HepG2 (cell line): ENCODE data around the gene SNRPD3. TPM values are rescaled to one million over a fixed set of nuclear protein-coding genes. Genes with fewer than 3 reads are reported as not detected.

Source experiments
- ATAC-seq: fragments of 200-7000 bp; cut with Tn5 transposase; 3 replicates; pipeline ENCODE4 v1.9.1; 2020; ENCODE audit warnings: mild to moderate bottlenecking, moderate library complexity
- BruUV-seq: library from RNA; stranded (reverse); fragments of 400-500 nt; replicated peaks from 2 replicates; lab custom pipeline; 2021; lab: Mats Ljungman, UMichigan
- CTCF ChIA-PET: fragments of 300-600 bp; formaldehyde crosslinking; extraction: SDS; loops from one replicate; lab custom pipeline; 2021; ENCODE audit warnings: low total read pairs, inconsistent platforms, low intra/inter-chr PET ratio; lab: Yijun Ruan, JAX
- POLR2A ChIA-PET: fragments of 350-600 bp; sonication (Branson Sonifier 250); formaldehyde crosslinking; loops from one replicate; lab custom pipeline; 2020; ENCODE audit warnings: antibody characterized with exemption, inconsistent platforms; lab: Yijun Ruan, JAX
- DNase-seq: peaks from one replicate; pipeline ENCODE4 v3.0.0-alpha.2; 2015; ENCODE audit warnings: low spot score
- FAIRE-seq: peaks from 3 replicates; lab custom pipeline; 2011; peaks lifted over from hg19 to GRCh38; lab: Jason Lieb, UNC
- H2AFZ ChIP-seq: one replicate; pipeline ENCODE4 v1.6.1; 2011; ENCODE audit warnings: low read length, inconsistent platforms
- H3K27ac ChIP-seq: fragments of 300-600 bp; 3 replicates; pipeline ENCODE4 v1.8.0; 2011; ENCODE audit warnings: mixed run types, mild to moderate bottlenecking, mixed read lengths, low read length, inconsistent platforms; ENCODE audit not compliant: insufficient read depth; ENCODE audit errors: extremely low read length
- H3K27me3 ChIP-seq, 2 experiments: fragments of 200-600 bp in 1 of 2; 2 replicates in 1 of 2; 3 replicates in 1 of 2; pipeline versions ENCODE4 v1.6.0 to v1.8.0; 2011; ENCODE audit warnings: low read length in 2 of 2, mild to moderate bottlenecking in 2 of 2, moderate library complexity in 2 of 2, inconsistent platforms in 1 of 2; ENCODE audit not compliant: insufficient read depth in 2 of 2, control insufficient read depth in 1 of 2
- H3K36me3 ChIP-seq, 2 experiments: fragments of 200-600 bp in 1 of 2; replicated peaks in 1 of 2; 2 replicates in 1 of 2; 3 replicates in 1 of 2; pipeline versions ENCODE4 v1.5.1 to v1.8.0; 2011; ENCODE audit warnings: low read length in 2 of 2, inconsistent platforms in 1 of 2; ENCODE audit not compliant: insufficient read depth in 2 of 2, control insufficient read depth in 1 of 2
- H3K4me1 ChIP-seq: 2 replicates; pipeline ENCODE4 v1.5.1; 2012; ENCODE audit warnings: low read length, inconsistent platforms; ENCODE audit not compliant: insufficient read depth
- H3K4me2 ChIP-seq: 2 replicates; pipeline ENCODE4 v1.6.0; 2011; ENCODE audit warnings: low read depth, low read length, inconsistent platforms
- H3K4me3 ChIP-seq, 3 experiments: fragments of 200-600 bp in 1 of 3; sonication (generic), shearing (Covaris generic) in 1 of 3; replicated peaks in 1 of 3; 2 replicates each; pipeline ENCODE4 v1.5.1; 2011 to 2016; ENCODE audit warnings: low read length in 3 of 3, inconsistent platforms in 2 of 3, low read depth in 2 of 3, mild to moderate bottlenecking in 2 of 3, control low read depth in 1 of 3, mixed read lengths in 1 of 3; ENCODE audit not compliant: insufficient read depth in 1 of 3
- H3K79me2 ChIP-seq: one replicate; pipeline ENCODE4 v1.6.1; 2011; ENCODE audit warnings: low read length, inconsistent platforms; ENCODE audit not compliant: insufficient read depth
- H3K9ac ChIP-seq: 2 replicates; pipeline ENCODE4 v1.6.0; 2011; ENCODE audit warnings: mild to moderate bottlenecking, low read depth, low read length, inconsistent platforms; ENCODE audit not compliant: insufficient read depth
- H3K9me3 ChIP-seq: 2 replicates; pipeline ENCODE4 v1.5.1; 2012; ENCODE audit warnings: mild to moderate bottlenecking, low read length
- H4K20me1 ChIP-seq: 2 replicates; pipeline ENCODE4 v1.6.0; 2011; ENCODE audit warnings: inconsistent platforms, mild to moderate bottlenecking, low read length, moderate library complexity; ENCODE audit not compliant: insufficient read depth
- AKAP8 ChIP-seq: sonication (generic); formaldehyde crosslinking; IDR thresholded peaks from 2 replicates; pipeline ENCODE4 v1.5.1; 2020; ENCODE audit warnings: mild to moderate bottlenecking, missing genetic modification reagents
- EHMT2 ChIP-seq: fragments of 200-600 bp; sonication (generic); IDR thresholded peaks from 2 replicates; pipeline ENCODE4 v1.7.0; 2017; ENCODE audit warnings: antibody characterized with exemption, low read depth, low read length, borderline replicate concordance
- GPN1 ChIP-seq: sonication (generic); formaldehyde crosslinking; IDR thresholded peaks from 2 replicates; pipeline ENCODE4 v1.5.1; 2020; ENCODE audit warnings: missing genetic modification reagents, borderline replicate concordance
- HES4 ChIP-seq: sonication (generic); formaldehyde crosslinking; IDR thresholded peaks from 2 replicates; pipeline ENCODE4 v1.9.0; 2021; ENCODE audit warnings: mild to moderate bottlenecking, missing genetic modification reagents, borderline replicate concordance
- MAFG ChIP-seq: sonication (generic); formaldehyde crosslinking; IDR thresholded peaks from 2 replicates; pipeline ENCODE4 v1.5.1; 2020; ENCODE audit warnings: mild to moderate bottlenecking, missing genetic modification reagents
- MAX ChIP-seq: IDR thresholded peaks from 2 replicates; pipeline ENCODE4 v1.6.1; 2012; ENCODE audit warnings: inconsistent platforms
- MXD1 ChIP-seq: sonication (generic); formaldehyde crosslinking; IDR thresholded peaks from 2 replicates; pipeline ENCODE4 v1.4.0; 2020; ENCODE audit warnings: mild to moderate bottlenecking, missing genetic modification reagents
- NR2F1 ChIP-seq, 2 experiments: fragments of 450-650 bp in 1 of 2; formaldehyde crosslinking in 1 of 2; IDR thresholded peaks; 2 replicates each; pipeline versions ENCODE4 v1.5.0 to v1.6.1; 2016 to 2020; ENCODE audit warnings: mild to moderate bottlenecking in 1 of 2, missing compliant biosample characterization in 1 of 2, missing genetic modification reagents in 1 of 2, moderate library complexity in 1 of 2
- NRL ChIP-seq: sonication (generic); formaldehyde crosslinking; IDR thresholded peaks from 2 replicates; pipeline ENCODE4 v1.5.0; 2020; ENCODE audit warnings: missing genetic modification reagents, mild to moderate bottlenecking, moderate library complexity, borderline replicate concordance
- PATZ1 ChIP-seq: sonication (generic); formaldehyde crosslinking; IDR thresholded peaks from 2 replicates; pipeline ENCODE4 v1.4.0; 2020; ENCODE audit warnings: missing genetic modification reagents
- POLR2AphosphoS5 ChIP-seq: IDR thresholded peaks from 2 replicates; pipeline ENCODE4 v1.6.1; 2012; ENCODE audit warnings: low read depth, low read length
- RBFOX2 ChIP-seq: fragments of 200-400 bp; formaldehyde crosslinking; IDR thresholded peaks from 2 replicates; pipeline ENCODE4 v1.6.1; 2017; ENCODE audit warnings: low read depth, mild to moderate bottlenecking, low read length
- ZBTB42 ChIP-seq: sonication (generic); formaldehyde crosslinking; IDR thresholded peaks from 2 replicates; pipeline ENCODE4 v1.5.0; 2020; ENCODE audit warnings: mild to moderate bottlenecking, missing genetic modification reagents
- ZBTB46 ChIP-seq: sonication (generic); formaldehyde crosslinking; IDR thresholded peaks from 2 replicates; pipeline ENCODE4 v1.4.0; 2020; ENCODE audit warnings: mild to moderate bottlenecking, missing genetic modification reagents, borderline replicate concordance
- ZNF234 ChIP-seq: sonication (generic); formaldehyde crosslinking; conservative IDR thresholded peaks from 2 replicates; pipeline ENCODE4 v1.5.1; 2020; ENCODE audit warnings: mild to moderate bottlenecking, missing genetic modification reagents
- ZNF33B ChIP-seq: sonication (generic); formaldehyde crosslinking; IDR thresholded peaks from 2 replicates; pipeline ENCODE4 v1.5.1; 2020; ENCODE audit warnings: mild to moderate bottlenecking, missing genetic modification reagents
- ZNF367 ChIP-seq: sonication (generic); formaldehyde crosslinking; IDR thresholded peaks from 2 replicates; pipeline ENCODE4 v1.4.0; 2020; ENCODE audit warnings: missing genetic modification reagents, borderline replicate concordance
- ZNF558 ChIP-seq: sonication (generic); formaldehyde crosslinking; IDR thresholded peaks from 2 replicates; pipeline ENCODE4 v1.9.0; 2022; ENCODE audit warnings: mild to moderate bottlenecking, missing genetic modification reagents, borderline replicate concordance
- ZNF749 ChIP-seq: sonication (generic); formaldehyde crosslinking; IDR thresholded peaks from 2 replicates; pipeline ENCODE4 v1.8.0; 2022; ENCODE audit warnings: mild to moderate bottlenecking, missing genetic modification reagents, moderate library complexity, borderline replicate concordance
- WGBS: methylation state at CpG from one replicate; pipeline ENCODE4 v1.1.6; 2017; ENCODE audit warnings: low lambda C conversion rate; 5-methylcytosine and 5-hydroxymethylcytosine counted together
- in situ Hi-C: cut with HindIII; loops from 2 replicates; pipeline ENCODE4 v1.10.0; 2017; ENCODE audit warnings: low pct_unique_long_range_greater_than_20kb; ENCODE audit not compliant: extremely low pct_ligation_motif_present
- intact Hi-C: fragments of 100-400 bp; cut with micrococcal nuclease; formaldehyde crosslinking; loops from one replicate; pipeline ENCODE4 v1.10.0; 2022; ENCODE audit not compliant: unreplicated experiment
- polyA plus RNA-seq, 8 experiments: library from polyadenylated mRNA; depleted of rRNA in 3 of 8; stranded (reverse) in 7 of 8; unstranded in 1 of 8; fragments of >200 nt; fragmentation: Illumina TruSeq in 4 of 8; extraction: Trizol in 4 of 8; gene quantifications; 2 replicates each; pipeline versions ENCODE4 v1.2.1 to v1.2.3, GENCODE V29; 2011 to 2016; ENCODE audit warnings: low read depth in 4 of 8, missing spikeins in 1 of 8, mixed read lengths in 1 of 8; ENCODE audit not compliant: insufficient read depth in 1 of 8
- total RNA-seq, 5 experiments: library from RNA; depleted of rRNA; stranded (reverse); fragments of >200 nt; fragmentation: Illumina TruSeq; extraction: Trizol; gene quantifications; 2 replicates each; pipeline ENCODE4 v1.2.3, GENCODE V29; 2016; ENCODE audit warnings: low read depth in 1 of 5

Gene SNRPD3
- total and polyA plus RNA-seq, 2 of the 13 experiments (the other 11 are each of a cell fraction or from before 2014, with no cell fraction given), result 110 to 209 TPM

GRCh38 chr22:24601217-24602104 is 45.7 kb downstream of the SNRPD3 start:
- intact Hi-C loops, result loop anchor here (2.0 kb wide), 1 partner anchor 51 kb away; no protein-coding TSS in a partner anchor
- Histone ChIP-seq H3K4me2 (peak overlapping the region; percentile 78), H3K4me1 (peaks cover 40% of the 10 kb centered on the region), H3K36me3 (no peaks in the 10 kb centered on the region), H3K9ac (peak overlapping the region; percentile 63), H2AFZ (no peak overlapping the region), H3K9me3 (no peaks in the 10 kb centered on the region), H3K79me2 (no peaks in the 10 kb centered on the region), H3K4me3 (peak overlapping the region in 2 of 3 experiments; percentile 68 to 80; a peak in 4 of 6 replicates), H3K27me3 (no peaks in the 10 kb centered on the region), H3K27ac (peak overlapping the region; percentile 82), H4K20me1 (no peaks in the 10 kb centered on the region)
- DNase-seq (peak; percentile 66), ATAC-seq (peak; percentile 61), FAIRE-seq (peak; percentile 92)
- ChIA-PET CTCF (no interaction called here), POLR2A (interaction anchor here (0.7 to 4.1 kb wide), 8 partner anchors 8 to 95 kb away, joined by 3 to 76 read pairs (median 14); partner anchors contain the start of genes GUCD1 and LRRC75B)
- 3% methylated on average over 3 of the region's 12 CpGs for WGBS
- TSS peak; percentile 36 for BruUV-seq
- in situ Hi-C loops, result no loop called here
- TF ChIP-seq ZBTB46 (CRISPR knock-in tag), result no peak
- no peak for TF ChIP-seq AKAP8 (CRISPR knock-in tag)
- TF ChIP-seq RBFOX2, result peak; percentile 63
- no peak for TF ChIP-seq ZNF749
- TF ChIP-seq ZNF33B, result no peak
- TF ChIP-seq EHMT2, result no peak
- no peak for TF ChIP-seq ZBTB42 (CRISPR knock-in tag)
- TF ChIP-seq MXD1 (CRISPR knock-in tag), result no peak
- peak; percentile 55; the same call in 1 of the 2 replicates for TF ChIP-seq MAX
- TF ChIP-seq NRL (CRISPR knock-in tag), result no peak
- TF ChIP-seq HES4, result no peak
- TF ChIP-seq ZNF367 (CRISPR knock-in tag), result no peak
- no peak for TF ChIP-seq GPN1 (CRISPR knock-in tag)
- TF ChIP-seq POLR2AphosphoS5, result peak; percentile 62
- 0 out of 2 replicates have a peak, but pooled peaks have one; percentile 9 for TF ChIP-seq PATZ1
- TF ChIP-seq ZNF558 (CRISPR knock-in tag), result no peak
- 0 out of 4 replicates have a peak, but pooled peaks of 1 of the 2 experiments have one; percentile 19 for TF ChIP-seq NR2F1 (CRISPR knock-in tag; IDR thresholded peaks at IDR 0.05)
- TF ChIP-seq ZNF234 (CRISPR knock-in tag), result no peak
- no peak for TF ChIP-seq MAFG (CRISPR knock-in tag)
